ENCODE data around the gene NOXO1. TPM values are rescaled to one million over a fixed set of nuclear protein-coding genes. Genes with fewer than 3 reads are reported as not detected.
A peak's percentile ranks its signal among the peaks of the same experiment; 100 is the strongest.

The NOXO1 gene
- total RNA-seq, 1 experiment from 2014 or later = 1.7 TPM

- DNase-seq = no peak
- no peak overlapping the region for H4K8ac ChIP-seq (replicated peaks; ENCODE audit: insufficient read length, low read depth, low read length)
- H4K20me1 ChIP-seq (ENCODE audit: control insufficient read depth, insufficient read depth, insufficient read length) = no peaks in the 10 kb centered on the region
- Mint-ChIP-seq H3K27ac (no peak overlapping the region), H3K4me3 (peak overlapping the region in 1 of 2 experiments; percentile 40; a peak in 2 of 5 replicates), H3K9me3 (peaks cover 0 to 6% of the 10 kb centered on the region in 2 experiments; a peak in 3 of 5 replicates), H3K27me3 (ENCODE audit: low read depth) (peaks cover 60% of the 10 kb centered on the region), H3K4me1 (peaks cover 14 to 16% of the 10 kb centered on the region in 2 experiments), H3K36me3 (ENCODE audit: insufficient read depth in 1 of 3, low read depth in 3 of 3) (no peaks in the 10 kb centered on the region)
- no peak overlapping the region for H3K4me2 ChIP-seq (ENCODE audit: insufficient read depth, insufficient read length, low read length)
- H2BK12ac ChIP-seq (ENCODE audit: insufficient read length, low read depth, low read length) = no peak overlapping the region
- H3K9ac ChIP-seq (ENCODE audit: extremely low read depth, insufficient read length, low read length) = no peak overlapping the region
- H2BK120ac ChIP-seq (ENCODE audit: low read depth, low read length, poor library complexity, severe bottlenecking) = no peak overlapping the region
- no peak overlapping the region for H3K56ac ChIP-seq (ENCODE audit: insufficient read length, low read depth, low read length)
- no CpG with 5 or more reads among the region's 14 CpGs for WGBS (ENCODE audit: extremely low coverage, insufficient read length, low lambda C conversion rate)
- no peak overlapping the region for H2BK5ac ChIP-seq (ENCODE audit: insufficient read length, low read length)
- H3K23ac ChIP-seq (ENCODE audit: insufficient read length, low read depth, low read length) = no peak overlapping the region
- H3K27ac ChIP-seq (ENCODE audit: insufficient read length, low read depth, low read length) = no peak overlapping the region
- no peak overlapping the region for H2BK20ac ChIP-seq (ENCODE audit: low read depth, low read length, poor library complexity, severe bottlenecking)
- H4K5ac ChIP-seq (ENCODE audit: insufficient read length, low read depth, low read length) = no peak overlapping the region
- no peaks in the 10 kb centered on the region for H3K79me1 ChIP-seq (ENCODE audit: insufficient read depth, low read depth, low read length, poor library complexity, severe bottlenecking)
- H3K4me1 ChIP-seq (ENCODE audit: insufficient read depth, low read length) = no peaks in the 10 kb centered on the region; the same call in 1 of the 2 replicates
- H3K4ac ChIP-seq (ENCODE audit: low read depth, low read length) = no peak overlapping the region
- TF ChIP-seq CTCF (conservative IDR thresholded peaks at IDR 0.05) = no peak
- H2AFZ ChIP-seq (ENCODE audit: low read length) = no peak overlapping the region
- no peak overlapping the region for H2AK5ac ChIP-seq (ENCODE audit: insufficient read length, low read length)
- H3K23me2 ChIP-seq (ENCODE audit: insufficient read length, low read depth, low read length, poor library complexity, severe bottlenecking) = peaks cover 11% of the 10 kb centered on the region
- no peak overlapping the region for H3K14ac ChIP-seq (ENCODE audit: insufficient read depth, low read length)
- no peaks in the 10 kb centered on the region for H3K79me2 ChIP-seq (ENCODE audit: insufficient read depth, low read length)
- H4K91ac ChIP-seq (ENCODE audit: insufficient read length, low read depth, low read length) = no peak overlapping the region
- peaks cover 14% of the 10 kb centered on the region; the same call in 1 of the 2 replicates for H3K27me3 ChIP-seq (ENCODE audit: insufficient read depth, low read length)
- H3K9me3 ChIP-seq (ENCODE audit: control insufficient read depth, low read depth, low read length) = no peaks in the 10 kb centered on the region
- H3T11ph ChIP-seq (ENCODE audit: low read length) = no peak overlapping the region
- no peak overlapping the region for H2BK15ac ChIP-seq (ENCODE audit: low read depth, low read length)
- H3K18ac ChIP-seq (ENCODE audit: insufficient read length, low read depth, low read length) = no peak overlapping the region
Measured at GRCh38 chr16:2025251-2025650, 44.0 kb upstream of the NOXO1 start.

Measured in H9 (cell line).